Adrenal gland (tissue), 5 donors: ENCODE measurements around the gene RIC3.

Experiments used
- CTCF ChIP-seq, 6 experiments: fragments of 450-650 bp in 4 of 6; fragments of 200-600 bp in 2 of 6; sonication (generic) in 1 of 6; IDR thresholded peaks; 1 replicate in 5 of 6; 2 replicates in 1 of 6; pipeline versions ENCODE4 v1.5.1 to v1.8.0; 2016 to 2021; ENCODE audit warnings: antibody characterized with exemption in 6 of 6, mild to moderate bottlenecking in 2 of 6, moderate library complexity in 1 of 6
- POLR2A ChIP-seq, 2 donors: fragments of 450-650 bp; IDR thresholded peaks; one replicate each; pipeline ENCODE4 v1.6.1; 2017; ENCODE audit warnings: antibody characterized with exemption in 2 of 2, mild to moderate bottlenecking in 2 of 2, moderate library complexity in 1 of 2
- donor health status: DM: no; HTN: no; CAD: no.

GRCh38 chr11:8105666-8106065 is 63.2 kb downstream of the RIC3 start:
- TF ChIP-seq CTCF (IDR thresholded peaks at IDR 0.05) (no peak), POLR2A (IDR thresholded peaks at IDR 0.05) (no peak)
